ENCODE data around the gene WNT3A.

GRCh38 chr1:228002792-228003191 lies 4.0 kb upstream of the WNT3A start:
- TF ChIP-seq POLR2AphosphoS5 (IDR thresholded peaks at IDR 0.05) = no peak
- TF ChIP-seq CTCF (IDR thresholded peaks at IDR 0.05 in 8 of 11, conservative IDR thresholded peaks at IDR 0.05 in 3 of 11) = no peak

All from spleen (tissue), 7 donors.